Activated CD8-positive, alpha-beta T cell treated with anti-CD3 and anti-CD28 coated beads for 36 hours (primary cell): ENCODE measurements around the gene TRABD2B. TPM values are rescaled to one million over a fixed set of nuclear protein-coding genes. Genes with fewer than 3 reads are reported as not detected.

Experiments used
- ATAC-seq: fragments of 200-7000 bp; cut with Tn5 transposase; one replicate; pipeline ENCODE4 v1.10.0; 2021; ENCODE audit warnings: mild to moderate bottlenecking, moderate library complexity
- CTCF ChIA-PET: fragments of 350-600 bp; sonication (Branson Sonifier 250); formaldehyde crosslinking; loops from one replicate; lab custom pipeline; 2021; ENCODE audit warnings: antibody characterized with exemption; lab: Charles Lee
- POLR2A ChIA-PET: fragments of 350-600 bp; sonication (Branson Sonifier 250); formaldehyde crosslinking; loops from one replicate; lab custom pipeline; 2021; ENCODE audit warnings: antibody characterized with exemption; lab: Charles Lee
- DNase-seq: peaks from one replicate; pipeline ENCODE4 v3.0.0-alpha.2; 2020
- H3K27ac Mint-ChIP-seq: one replicate; pipeline ENCODE4 v1.8.0; 2021; ENCODE audit warnings: mild to moderate bottlenecking, mixed read lengths
- H3K27me3 Mint-ChIP-seq: one replicate; pipeline ENCODE4 v1.8.0; 2021; ENCODE audit warnings: mixed read lengths
- H3K36me3 Mint-ChIP-seq: one replicate; pipeline ENCODE4 v1.8.0; 2021; ENCODE audit warnings: low read depth, mixed read lengths
- H3K4me1 Mint-ChIP-seq: one replicate; pipeline ENCODE4 v1.8.0; 2021; ENCODE audit warnings: low read depth, mixed read lengths
- H3K4me3 Mint-ChIP-seq: one replicate; pipeline ENCODE4 v1.8.0; 2021; ENCODE audit warnings: mild to moderate bottlenecking, moderate library complexity, mixed read lengths
- H3K9me3 Mint-ChIP-seq: one replicate; pipeline ENCODE4 v1.8.0; 2021; ENCODE audit warnings: mixed read lengths
- intact Hi-C: fragments of 100-400 bp; cut with micrococcal nuclease; formaldehyde crosslinking; loops from one replicate; pipeline ENCODE4 v1.10.0; 2022
- total RNA-seq, 2 experiments: library from RNA; stranded (reverse); gene quantifications; one replicate each; pipeline ENCODE4 v1.2.3, GENCODE V29; 2021
- TF ChIP-seq, protein P1 (sequence below): fragments of 200-600 bp; IDR thresholded peaks from one replicate; pipeline ENCODE4 v1.8.0; 2022; ENCODE audit warnings: antibody characterized with exemption, mild to moderate bottlenecking

TRABD2B gene
- total RNA-seq, 2 experiments from 2014 or later, result not detected

DNA sequence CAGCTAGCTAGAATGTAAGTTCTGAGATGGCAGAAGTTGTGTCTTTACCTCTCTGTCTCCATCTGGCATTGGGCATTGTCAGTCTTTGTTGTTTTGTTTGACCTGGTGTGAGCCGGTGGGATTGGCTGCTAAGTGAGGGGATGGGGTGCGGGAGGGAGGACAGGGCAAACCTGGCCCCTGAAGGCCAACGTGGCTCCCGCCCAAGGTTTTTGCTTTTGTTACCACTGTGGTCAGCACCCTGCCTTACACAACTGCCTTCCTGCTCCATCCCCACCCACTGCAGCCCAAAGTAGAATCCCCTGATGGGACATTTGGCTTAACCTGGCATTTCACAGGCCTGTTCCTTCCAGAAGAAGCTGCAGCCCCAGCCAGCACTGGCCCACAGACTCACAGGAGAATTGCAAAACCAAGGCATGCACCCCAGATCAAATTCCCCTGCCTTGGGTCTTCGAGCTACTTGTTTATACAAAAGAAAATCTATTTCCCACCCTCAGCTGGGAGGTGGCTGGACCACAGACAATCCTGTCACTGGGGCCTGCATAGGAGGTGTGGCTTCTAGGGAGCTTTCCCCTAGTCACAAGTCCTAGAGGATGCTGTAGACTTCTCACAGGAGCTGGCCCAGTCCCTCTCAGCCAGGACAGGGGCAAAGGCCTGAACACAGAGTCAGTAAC is 147.5 kb downstream of the TRABD2B start:
- no peak overlapping the region for H3K4me3 Mint-ChIP-seq
- intact Hi-C loops, result no loop called here
- H3K36me3 Mint-ChIP-seq, result no peaks in the 10 kb centered on the region
- H3K4me1 Mint-ChIP-seq, result no peaks in the 10 kb centered on the region
- H3K27ac Mint-ChIP-seq, result no peak overlapping the region
- ChIA-PET CTCF (no interaction called here), POLR2A (interaction anchor here (1.0 kb wide), 1 partner anchor 34 kb away, joined by 3 read pairs; no protein-coding TSS in a partner anchor)
- H3K9me3 Mint-ChIP-seq, result no peaks in the 10 kb centered on the region
- DNase-seq (no peak), ATAC-seq (no peak)
- peaks cover 1% of the 10 kb centered on the region for H3K27me3 Mint-ChIP-seq
- TF ChIP-seq, protein P1, sequence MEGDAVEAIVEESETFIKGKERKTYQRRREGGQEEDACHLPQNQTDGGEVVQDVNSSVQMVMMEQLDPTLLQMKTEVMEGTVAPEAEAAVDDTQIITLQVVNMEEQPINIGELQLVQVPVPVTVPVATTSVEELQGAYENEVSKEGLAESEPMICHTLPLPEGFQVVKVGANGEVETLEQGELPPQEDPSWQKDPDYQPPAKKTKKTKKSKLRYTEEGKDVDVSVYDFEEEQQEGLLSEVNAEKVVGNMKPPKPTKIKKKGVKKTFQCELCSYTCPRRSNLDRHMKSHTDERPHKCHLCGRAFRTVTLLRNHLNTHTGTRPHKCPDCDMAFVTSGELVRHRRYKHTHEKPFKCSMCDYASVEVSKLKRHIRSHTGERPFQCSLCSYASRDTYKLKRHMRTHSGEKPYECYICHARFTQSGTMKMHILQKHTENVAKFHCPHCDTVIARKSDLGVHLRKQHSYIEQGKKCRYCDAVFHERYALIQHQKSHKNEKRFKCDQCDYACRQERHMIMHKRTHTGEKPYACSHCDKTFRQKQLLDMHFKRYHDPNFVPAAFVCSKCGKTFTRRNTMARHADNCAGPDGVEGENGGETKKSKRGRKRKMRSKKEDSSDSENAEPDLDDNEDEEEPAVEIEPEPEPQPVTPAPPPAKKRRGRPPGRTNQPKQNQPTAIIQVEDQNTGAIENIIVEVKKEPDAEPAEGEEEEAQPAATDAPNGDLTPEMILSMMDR, result no peak

DNA sequence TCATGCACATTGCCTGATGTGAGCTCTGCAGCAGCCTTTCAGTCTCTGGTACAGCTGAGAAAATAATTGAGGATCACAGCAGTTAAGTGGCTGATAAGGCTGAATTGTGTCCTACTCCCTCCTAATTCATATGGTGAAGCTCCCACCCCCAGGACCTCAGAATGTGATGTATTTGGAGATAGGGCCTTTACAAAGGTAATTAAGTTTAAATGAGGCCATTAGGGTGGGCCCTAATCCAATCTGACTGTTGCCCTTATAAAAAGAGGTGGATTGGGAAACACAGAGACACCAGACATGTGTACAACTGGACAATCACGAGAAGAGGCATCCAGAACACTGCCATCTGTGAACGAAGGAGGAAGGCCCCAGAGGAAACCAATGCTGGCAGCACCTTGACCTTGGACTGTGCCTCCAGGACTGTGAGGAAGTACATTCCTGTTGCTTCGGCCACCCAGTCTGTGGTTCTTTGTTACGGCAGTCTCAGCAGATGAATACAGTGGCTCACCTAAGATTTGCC is 148.1 kb downstream of the TRABD2B start:
- CTCF ChIA-PET, result no interaction called here
- no peaks in the 10 kb centered on the region for H3K36me3 Mint-ChIP-seq
- peaks cover 1% of the 10 kb centered on the region for H3K27me3 Mint-ChIP-seq
- ATAC-seq (no peak), DNase-seq (no peak)
- POLR2A ChIA-PET, result no interaction called here
- no peaks in the 10 kb centered on the region for H3K9me3 Mint-ChIP-seq
- H3K4me1 Mint-ChIP-seq, result no peaks in the 10 kb centered on the region
- no peak overlapping the region for H3K4me3 Mint-ChIP-seq
- H3K27ac Mint-ChIP-seq, result no peak overlapping the region
- intact Hi-C loops, result no loop called here
- TF ChIP-seq, protein P1, result no peak

DNA sequence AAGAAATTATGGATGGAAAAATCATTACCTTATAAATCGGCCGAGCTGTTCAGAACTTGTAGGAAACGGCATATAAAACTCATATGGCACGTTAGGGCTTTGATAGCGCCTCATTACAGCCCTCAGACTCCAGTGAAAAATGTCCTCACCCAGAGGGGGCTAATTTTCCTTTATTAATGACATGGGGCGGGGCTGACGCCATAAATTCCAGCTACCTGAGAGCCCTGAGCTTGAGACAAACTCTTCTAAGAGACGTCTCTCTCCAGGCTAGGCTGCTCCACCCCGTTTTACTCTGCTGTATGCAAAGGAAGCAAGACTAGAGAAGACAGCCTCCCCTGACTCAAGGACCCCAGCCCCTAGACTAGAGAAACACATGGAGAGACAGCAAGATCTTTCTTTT is 149.4 kb downstream of the TRABD2B start:
- intact Hi-C loops, result no loop called here
- TF ChIP-seq, protein P1, result no peak
- no peaks in the 10 kb centered on the region for H3K9me3 Mint-ChIP-seq
- ATAC-seq (no peak), DNase-seq (no peak)
- H3K27ac Mint-ChIP-seq, result no peak overlapping the region
- no peak overlapping the region for H3K4me3 Mint-ChIP-seq
- POLR2A ChIA-PET, result no interaction called here
- CTCF ChIA-PET, result no interaction called here
- no peaks in the 10 kb centered on the region for H3K4me1 Mint-ChIP-seq
- H3K36me3 Mint-ChIP-seq, result no peaks in the 10 kb centered on the region
- H3K27me3 Mint-ChIP-seq, result peaks cover 8% of the 10 kb centered on the region

DNA sequence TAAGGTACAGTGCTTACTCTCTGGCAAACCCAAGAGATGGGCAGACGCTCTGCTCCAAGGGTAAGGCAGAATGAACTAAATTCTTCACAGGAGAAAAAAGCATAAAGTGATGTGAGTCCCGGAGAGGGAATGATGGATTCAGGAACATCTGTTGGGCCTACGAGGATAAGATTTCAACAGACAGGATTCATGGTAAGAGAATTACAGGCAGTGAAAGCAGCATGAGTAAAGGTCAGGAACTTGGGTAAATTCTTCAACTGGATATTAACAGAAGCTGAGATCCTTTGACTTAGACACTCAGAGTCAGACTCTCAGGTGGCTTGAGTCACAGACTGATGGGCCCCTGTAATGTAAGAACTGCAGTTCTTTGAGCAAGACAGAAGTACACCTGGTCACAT is 152.6 kb downstream of the TRABD2B start:
- intact Hi-C loops, result no loop called here
- Mint-ChIP-seq H3K27ac (no peak overlapping the region), H3K4me1 (no peaks in the 10 kb centered on the region), H3K36me3 (no peaks in the 10 kb centered on the region), H3K9me3 (no peaks in the 10 kb centered on the region), H3K27me3 (peaks cover 10% of the 10 kb centered on the region), H3K4me3 (no peak overlapping the region)
- ATAC-seq (no peak), DNase-seq (no peak)
- TF ChIP-seq, protein P1, result no peak
- CTCF ChIA-PET, result no interaction called here
- POLR2A ChIA-PET, result interaction anchor here (1.9 kb wide), 1 partner anchor 9 kb away, joined by 5 read pairs; no protein-coding TSS in a partner anchor

DNA sequence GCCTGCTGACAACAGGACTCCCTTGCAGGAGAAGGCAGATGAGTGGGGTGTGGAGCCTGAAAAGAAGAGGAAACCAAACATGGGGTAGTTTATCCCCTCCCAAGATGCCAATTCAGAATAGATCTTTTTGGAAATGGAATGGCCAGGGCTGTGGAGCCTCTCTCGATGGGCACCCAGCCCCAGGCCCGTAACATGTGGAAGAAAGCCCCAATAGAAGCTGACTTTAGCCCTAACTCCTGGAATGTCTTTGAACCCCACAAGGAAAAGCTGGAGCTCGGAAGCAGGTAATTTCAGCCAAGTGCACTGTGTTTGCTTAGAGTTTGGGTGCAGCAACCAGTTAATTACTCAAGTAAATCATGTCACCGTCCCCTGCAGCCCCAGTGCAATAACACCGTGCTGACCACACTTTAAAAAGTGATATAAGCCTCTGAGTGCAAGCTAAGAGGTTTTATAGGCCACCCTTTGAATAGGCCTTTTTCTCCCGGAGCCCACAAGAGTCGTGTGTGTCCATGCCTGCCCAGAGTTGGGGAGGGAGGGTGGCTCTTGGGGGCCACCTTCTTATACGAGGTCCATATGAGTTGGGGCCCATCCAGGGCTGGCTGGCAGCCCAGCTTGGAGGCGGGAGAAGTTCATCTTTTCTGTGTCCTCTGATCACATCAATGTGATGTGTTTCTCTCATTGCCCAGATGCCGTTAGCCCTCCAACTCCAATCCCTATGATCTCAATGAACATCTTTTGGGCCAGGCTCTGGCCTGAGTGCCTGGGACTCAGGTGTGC is 153.2 kb downstream of the TRABD2B start:
- TF ChIP-seq, protein P1, result no peak
- Mint-ChIP-seq H3K4me1 (no peaks in the 10 kb centered on the region), H3K36me3 (no peaks in the 10 kb centered on the region), H3K27me3 (peaks cover 10% of the 10 kb centered on the region), H3K4me3 (no peak overlapping the region), H3K9me3 (no peaks in the 10 kb centered on the region), H3K27ac (no peak overlapping the region)
- ChIA-PET CTCF (no interaction called here), POLR2A (interaction anchor here (1.9 kb wide), 1 partner anchor 8 kb away, joined by 5 read pairs; no protein-coding TSS in a partner anchor)
- ATAC-seq, result no peak
- no peak for DNase-seq
- intact Hi-C loops, result no loop called here
